Peyer's patch (tissue), 4 donors: Measurements from ENCODE around the gene FILIP1. TPM values are rescaled to one million over a fixed set of nuclear protein-coding genes. Genes with fewer than 3 reads are reported as not detected.
A peak's percentile ranks its signal among the peaks of the same experiment; 100 is the strongest.

Source experiments
- DNase-seq, 3 donors: peaks; one replicate each; pipeline ENCODE4 v3.0.0-alpha.2; 2017 to 2019
- H3K27ac ChIP-seq, 4 donors: fragments of 200-600 bp; sonication (generic); one replicate each; pipeline ENCODE4 v1.5.1; 2016 to 2019
- H3K27me3 ChIP-seq, 2 donors: fragments of 200-600 bp; sonication (generic); one replicate each; pipeline ENCODE4 v1.5.1; 2019
- H3K36me3 ChIP-seq, 3 donors: fragments of 200-600 bp; sonication (generic); one replicate each; pipeline ENCODE4 v1.5.1; 2016 to 2019
- H3K4me1 ChIP-seq, 4 donors: fragments of 200-600 bp; sonication (generic); one replicate each; pipeline ENCODE4 v1.5.1; 2016 to 2019
- H3K4me3 ChIP-seq, 4 donors: fragments of 200-600 bp; sonication (generic); 1 replicate in 3 of 4; 2 replicates in 1 of 4; pipeline ENCODE4 v1.5.1; 2016 to 2019; ENCODE audit warnings: mild to moderate bottlenecking in 1 of 4
- H3K9me3 ChIP-seq, 4 donors: fragments of 200-600 bp; sonication (generic); one replicate each; pipeline ENCODE4 v1.5.1; 2016 to 2019; ENCODE audit warnings: mild to moderate bottlenecking in 1 of 4
- POLR2A ChIP-seq, 2 donors: fragments of 450-650 bp; IDR thresholded peaks; one replicate each; pipeline ENCODE4 v1.5.1; 2017; ENCODE audit warnings: antibody characterized with exemption in 2 of 2, mild to moderate bottlenecking in 2 of 2, moderate library complexity in 2 of 2
- total RNA-seq, 4 donors: library from RNA; depleted of rRNA; stranded (reverse); fragments of >200 nt; gene quantifications; one replicate each; pipeline ENCODE4 v1.1.0, GENCODE V29; 2016
- TF ChIP-seq, protein P1 (sequence below), 6 experiments: fragments of 450-650 bp in 4 of 6; fragments of 200-600 bp in 2 of 6; sonication (generic) in 1 of 6; IDR thresholded peaks; one replicate each; pipeline ENCODE4 v1.5.1; 2017 to 2019; ENCODE audit warnings: antibody characterized with exemption in 6 of 6, mild to moderate bottlenecking in 3 of 6, moderate library complexity in 1 of 6

Gene FILIP1
- total RNA-seq, 4 donors from 2014 or later: 1.1 to 7.4 (median 4.0) TPM

DNA sequence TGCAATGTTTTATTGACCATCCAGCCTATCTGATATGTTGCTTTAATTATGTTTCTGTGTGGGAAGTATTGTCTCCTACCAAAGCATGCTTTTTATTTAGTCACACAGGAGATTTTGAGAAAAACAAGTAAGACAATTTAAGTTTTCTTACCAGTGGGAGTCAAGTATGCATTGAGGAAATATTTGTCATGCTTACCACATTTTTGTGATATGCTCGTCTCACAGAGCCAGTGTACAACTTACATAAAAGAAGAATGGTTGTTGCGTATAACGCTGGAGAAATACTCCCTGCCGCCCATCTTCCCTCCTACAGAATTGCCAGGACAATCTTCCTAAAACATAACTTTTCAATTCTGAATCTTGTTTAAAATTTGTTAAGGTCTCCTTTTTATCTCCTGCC lies 37.1 kb upstream of the FILIP1 start:
- DNase-seq: no peak
- no peaks in the 10 kb centered on the region for H3K36me3 ChIP-seq

DNA sequence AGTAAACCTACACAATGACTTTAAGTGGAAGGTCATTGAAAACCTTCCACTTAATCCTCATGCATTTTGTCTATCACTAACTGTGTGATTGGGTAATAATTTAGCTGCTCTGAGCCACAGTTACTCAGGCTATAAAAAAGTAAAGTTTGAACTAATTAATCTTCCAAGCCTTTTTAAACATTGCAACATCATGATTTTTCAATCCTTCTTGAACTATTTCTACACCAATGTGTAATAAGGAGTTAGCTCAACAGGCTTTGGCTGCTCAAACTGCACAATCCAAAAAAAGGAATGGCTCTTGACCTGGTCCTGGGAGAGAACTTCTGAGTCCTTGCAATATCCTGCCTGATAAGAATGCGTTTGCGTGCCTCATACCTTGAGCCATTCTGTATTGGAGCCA lies 34.8 kb upstream of the FILIP1 start:
- Histone ChIP-seq H3K4me3 (no peak overlapping the region), H3K36me3 (no peaks in the 10 kb centered on the region), H3K9me3 (no peaks in the 10 kb centered on the region), H3K27me3 (no peaks in the 10 kb centered on the region), H3K27ac (no peak overlapping the region), H3K4me1 (no peaks in the 10 kb centered on the region)
- DNase-seq: no peak
- TF ChIP-seq, protein P1, sequence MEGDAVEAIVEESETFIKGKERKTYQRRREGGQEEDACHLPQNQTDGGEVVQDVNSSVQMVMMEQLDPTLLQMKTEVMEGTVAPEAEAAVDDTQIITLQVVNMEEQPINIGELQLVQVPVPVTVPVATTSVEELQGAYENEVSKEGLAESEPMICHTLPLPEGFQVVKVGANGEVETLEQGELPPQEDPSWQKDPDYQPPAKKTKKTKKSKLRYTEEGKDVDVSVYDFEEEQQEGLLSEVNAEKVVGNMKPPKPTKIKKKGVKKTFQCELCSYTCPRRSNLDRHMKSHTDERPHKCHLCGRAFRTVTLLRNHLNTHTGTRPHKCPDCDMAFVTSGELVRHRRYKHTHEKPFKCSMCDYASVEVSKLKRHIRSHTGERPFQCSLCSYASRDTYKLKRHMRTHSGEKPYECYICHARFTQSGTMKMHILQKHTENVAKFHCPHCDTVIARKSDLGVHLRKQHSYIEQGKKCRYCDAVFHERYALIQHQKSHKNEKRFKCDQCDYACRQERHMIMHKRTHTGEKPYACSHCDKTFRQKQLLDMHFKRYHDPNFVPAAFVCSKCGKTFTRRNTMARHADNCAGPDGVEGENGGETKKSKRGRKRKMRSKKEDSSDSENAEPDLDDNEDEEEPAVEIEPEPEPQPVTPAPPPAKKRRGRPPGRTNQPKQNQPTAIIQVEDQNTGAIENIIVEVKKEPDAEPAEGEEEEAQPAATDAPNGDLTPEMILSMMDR (IDR thresholded peaks at IDR 0.05): no peak
- no peak for TF ChIP-seq POLR2A (IDR thresholded peaks at IDR 0.05)

More for the DNA sequence above, 37.1 kb upstream of the FILIP1 start:
- Histone ChIP-seq H3K4me1 (no peaks in the 10 kb centered on the region), H3K9me3 (no peaks in the 10 kb centered on the region), H3K4me3 (no peak overlapping the region), H3K27ac (no peak overlapping the region), H3K27me3 (no peaks in the 10 kb centered on the region)
- TF ChIP-seq, protein P1 (IDR thresholded peaks at IDR 0.05): no peak
- no peak for TF ChIP-seq POLR2A (IDR thresholded peaks at IDR 0.05)

DNA sequence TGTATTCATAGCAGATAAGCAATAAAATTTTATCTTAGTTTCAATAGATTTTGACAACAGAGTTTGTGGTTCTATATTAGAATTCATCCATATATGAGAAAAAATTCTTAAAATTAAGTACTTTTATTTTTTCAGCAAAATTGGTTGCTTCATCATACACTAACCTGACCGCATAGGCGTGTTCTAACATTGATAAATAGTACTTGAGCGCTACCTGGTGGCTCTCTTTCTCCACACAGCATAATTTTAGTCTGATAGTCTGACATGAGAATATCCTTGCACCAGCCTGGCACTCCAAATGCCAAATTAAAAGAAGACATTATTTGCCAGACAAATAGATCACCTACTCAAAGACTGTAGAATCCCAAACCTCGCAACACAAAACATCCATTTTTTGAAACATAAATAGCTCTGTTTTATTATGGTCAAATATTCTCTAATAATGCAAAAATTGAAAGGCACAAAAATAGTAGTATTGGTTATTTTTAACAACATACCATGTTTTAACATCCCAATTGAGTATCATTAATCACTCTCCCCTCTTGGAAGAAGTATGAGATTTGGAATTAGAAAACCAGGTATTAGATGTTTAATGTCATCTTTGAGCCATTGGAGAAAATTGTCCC lies 33.0 kb upstream of the FILIP1 start:
- Histone ChIP-seq H3K27me3 (no peaks in the 10 kb centered on the region), H3K36me3 (no peaks in the 10 kb centered on the region), H3K4me1 (no peaks in the 10 kb centered on the region), H3K9me3 (no peaks in the 10 kb centered on the region), H3K4me3 (no peak overlapping the region), H3K27ac (no peak overlapping the region)
- peak in 2 of 3 donors; percentile 27 to 75 for DNase-seq
- no peak for TF ChIP-seq POLR2A (IDR thresholded peaks at IDR 0.05)
- TF ChIP-seq, protein P1 (IDR thresholded peaks at IDR 0.05): peak in 5 of 6 experiments; percentile 41 to 93 (median 83)

DNA sequence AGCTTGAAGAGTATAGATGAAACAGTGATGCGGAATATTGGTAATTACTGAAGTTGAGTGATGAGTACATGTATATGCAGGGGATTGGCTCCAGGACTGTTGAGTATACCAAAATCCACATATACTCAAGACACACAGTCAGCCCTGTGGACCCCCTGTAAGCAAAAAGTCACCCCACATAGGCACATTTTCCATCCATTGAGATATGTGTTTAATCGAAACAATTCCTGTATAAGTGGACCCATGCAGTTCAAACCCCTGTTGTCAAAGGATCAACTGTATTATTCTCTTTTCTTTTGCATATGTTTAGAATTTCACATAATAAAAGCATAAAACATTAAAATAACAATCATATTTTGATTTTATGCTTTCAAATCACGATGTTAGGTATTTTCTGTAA lies 32.1 kb upstream of the FILIP1 start:
- Histone ChIP-seq H3K9me3 (no peaks in the 10 kb centered on the region), H3K36me3 (no peaks in the 10 kb centered on the region), H3K27me3 (no peaks in the 10 kb centered on the region), H3K4me1 (no peaks in the 10 kb centered on the region), H3K27ac (no peak overlapping the region), H3K4me3 (no peak overlapping the region)
- no peak for DNase-seq
- TF ChIP-seq, protein P1 (IDR thresholded peaks at IDR 0.05): no peak
- TF ChIP-seq POLR2A (IDR thresholded peaks at IDR 0.05): no peak

DNA sequence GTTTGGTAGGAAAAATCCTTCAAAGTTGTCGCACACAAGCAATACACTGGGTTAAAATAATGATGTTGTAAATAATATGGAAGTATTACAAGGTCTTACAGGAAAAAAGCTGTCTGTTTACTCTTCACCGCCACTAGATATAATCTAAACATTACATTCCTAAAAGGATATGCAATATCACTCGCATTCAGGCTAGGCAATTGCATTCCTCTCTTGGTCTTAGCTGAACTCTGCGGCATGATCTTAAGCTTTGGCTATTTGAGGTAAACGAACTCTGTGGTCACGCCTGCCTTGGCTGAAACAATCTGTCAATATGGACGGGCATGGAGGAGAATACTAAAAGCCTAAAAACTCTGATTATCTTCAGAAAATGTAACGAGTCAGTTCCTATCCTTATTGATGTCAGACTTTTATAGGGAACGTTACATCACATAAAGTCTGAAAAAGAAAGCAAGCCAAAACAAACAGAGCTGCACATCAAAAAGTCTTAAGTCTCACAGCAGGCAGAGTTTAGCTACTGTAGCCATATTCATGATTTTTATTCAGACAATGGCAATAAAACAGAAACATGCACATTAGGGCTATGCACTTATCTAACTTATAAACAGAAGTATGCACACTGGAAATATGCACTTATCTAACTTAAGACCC lies 30.8 kb upstream of the FILIP1 start:
- no peak for DNase-seq
- TF ChIP-seq, protein P1 (IDR thresholded peaks at IDR 0.05): no peak
- no peak for TF ChIP-seq POLR2A (IDR thresholded peaks at IDR 0.05)
- no peaks in the 10 kb centered on the region for H3K9me3 ChIP-seq
- no peaks in the 10 kb centered on the region for H3K27me3 ChIP-seq
- H3K4me3 ChIP-seq: no peak overlapping the region
- no peaks in the 10 kb centered on the region for H3K4me1 ChIP-seq
- no peak overlapping the region for H3K27ac ChIP-seq
- no peaks in the 10 kb centered on the region for H3K36me3 ChIP-seq
